MV-4-11 (cell line): ENCODE measurements around the gene GNG3.
A peak's percentile ranks its signal among the peaks of the same experiment; 100 is the strongest.
"Not testable (repeated sequence)": the region's sequence is repeated elsewhere in the genome, so short reads cannot be mapped to it uniquely, and the experiment has no call there.

Experiments
- DNase-seq: peaks from one replicate; lab custom pipeline; 2025; lab: John Stamatoyannopoulos, UW

Gene GNG3

DNA sequence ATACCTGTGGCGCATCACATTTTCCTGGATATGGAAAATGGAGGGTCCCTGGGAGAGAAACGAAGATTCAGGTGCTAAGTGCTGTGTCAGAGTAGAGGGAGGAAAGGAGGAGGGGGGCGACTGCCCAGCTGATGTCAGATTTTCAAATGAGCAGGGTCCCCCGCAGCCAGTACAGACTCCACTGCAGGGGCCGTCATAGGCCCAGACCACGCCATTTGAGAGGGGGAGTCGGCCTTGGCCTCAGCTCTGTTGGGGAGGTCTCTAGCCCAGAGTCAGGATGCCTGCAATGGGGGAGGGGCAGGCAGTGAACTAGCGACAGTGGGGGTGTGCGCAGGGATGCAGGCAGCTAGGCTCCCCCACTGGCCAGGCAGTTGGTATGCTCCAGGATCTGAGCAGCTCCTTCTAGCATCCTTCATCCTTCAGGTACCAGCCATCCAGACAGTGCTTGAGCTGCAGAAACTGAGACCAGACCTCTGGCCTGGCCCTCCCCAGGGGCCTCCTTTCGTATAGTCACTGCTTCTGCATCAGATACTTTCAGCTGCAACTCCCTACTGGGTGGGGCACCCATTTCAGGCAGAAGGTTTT is at the start of gene GNG3, which contains the start of gene BSCL2:
TSS of gene GNG3 (plus strand) at position 400 of the 585 bp plus-strand sequence. CDS start 620 bp downstream, outside the sequence.
TSS of gene BSCL2 (minus strand) at position 148 of the 585 bp plus-strand sequence. CDS start 229 bp downstream, outside the sequence.
- peak; percentile 2 for DNase-seq

GRCh38 chr11:62664405-62665074 is 42.9 kb upstream of the GNG3 start:
- peak; percentile 49 for DNase-seq

DNA sequence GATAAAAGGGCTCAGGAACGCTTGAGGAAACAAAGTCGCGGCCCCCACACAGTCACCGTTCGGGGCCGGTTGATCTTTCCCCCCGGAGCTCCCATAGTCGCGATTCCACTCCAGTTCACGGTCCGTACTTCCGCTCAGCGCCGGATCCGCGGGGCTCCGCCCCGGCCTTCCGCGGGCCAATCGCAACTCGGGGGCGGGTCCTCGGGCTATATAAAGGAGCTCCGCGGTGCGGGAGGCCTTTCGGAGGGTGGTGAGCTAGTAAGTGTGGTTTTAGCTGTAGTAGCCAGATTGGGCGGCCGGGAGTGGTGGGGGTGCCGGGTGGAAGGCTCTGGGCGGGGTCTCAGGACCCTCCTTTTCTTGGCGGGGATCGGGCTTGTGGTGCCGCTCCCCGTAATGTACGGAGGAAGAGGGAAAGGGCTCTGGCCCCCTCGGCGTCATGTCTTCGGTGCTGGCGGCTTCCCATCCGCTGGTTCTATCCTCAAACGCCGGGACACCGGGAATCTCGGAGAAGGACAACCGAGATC is 42.3 kb upstream of the GNG3 start, which contains the start of the genes C11orf98 and CSKMT:
TSS of gene C11orf98 (minus strand) at position 136 of the 524 bp plus-strand sequence. CDS start at position 95, 41 bp downstream.
TSS of gene CSKMT (plus strand) at position 238 of the 524 bp plus-strand sequence. CDS start 568 bp downstream, outside the sequence.
- peak; percentile 89 for DNase-seq

- DNase-seq = peak; percentile 58
Measured at GRCh38 chr11:62665599-62666258, 41.7 kb upstream of the GNG3 start.

GRCh38 chr11:62666259-62666926 is 41.1 kb upstream of the GNG3 start:
- DNase-seq = peak; percentile 30

- DNase-seq = peak; percentile 19
Measured at GRCh38 chr11:62667460-62667859, 40.0 kb upstream of the GNG3 start.

- DNase-seq = no peak
Measured at GRCh38 chr11:62669420-62670161, 37.9 kb upstream of the GNG3 start.

DNA sequence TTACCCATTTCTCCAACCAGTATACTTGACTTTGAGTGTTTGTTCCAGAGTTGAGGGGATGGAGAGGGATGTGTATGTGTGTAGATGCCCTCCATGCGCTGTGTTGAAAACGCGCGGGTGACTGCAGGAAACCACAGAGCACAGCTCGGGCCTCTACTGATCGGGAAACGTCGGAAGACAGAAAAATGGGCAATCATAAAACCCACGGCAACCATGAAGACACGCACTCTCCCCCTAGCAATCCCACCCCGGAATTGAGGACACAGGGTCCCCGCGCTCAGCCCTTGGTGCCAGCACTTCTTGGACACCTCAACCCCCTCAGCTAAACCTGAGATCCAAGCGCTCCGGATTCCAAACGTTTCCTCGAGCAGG is 36.3 kb upstream of the GNG3 start:
- peak; percentile 62 for DNase-seq

DNA sequence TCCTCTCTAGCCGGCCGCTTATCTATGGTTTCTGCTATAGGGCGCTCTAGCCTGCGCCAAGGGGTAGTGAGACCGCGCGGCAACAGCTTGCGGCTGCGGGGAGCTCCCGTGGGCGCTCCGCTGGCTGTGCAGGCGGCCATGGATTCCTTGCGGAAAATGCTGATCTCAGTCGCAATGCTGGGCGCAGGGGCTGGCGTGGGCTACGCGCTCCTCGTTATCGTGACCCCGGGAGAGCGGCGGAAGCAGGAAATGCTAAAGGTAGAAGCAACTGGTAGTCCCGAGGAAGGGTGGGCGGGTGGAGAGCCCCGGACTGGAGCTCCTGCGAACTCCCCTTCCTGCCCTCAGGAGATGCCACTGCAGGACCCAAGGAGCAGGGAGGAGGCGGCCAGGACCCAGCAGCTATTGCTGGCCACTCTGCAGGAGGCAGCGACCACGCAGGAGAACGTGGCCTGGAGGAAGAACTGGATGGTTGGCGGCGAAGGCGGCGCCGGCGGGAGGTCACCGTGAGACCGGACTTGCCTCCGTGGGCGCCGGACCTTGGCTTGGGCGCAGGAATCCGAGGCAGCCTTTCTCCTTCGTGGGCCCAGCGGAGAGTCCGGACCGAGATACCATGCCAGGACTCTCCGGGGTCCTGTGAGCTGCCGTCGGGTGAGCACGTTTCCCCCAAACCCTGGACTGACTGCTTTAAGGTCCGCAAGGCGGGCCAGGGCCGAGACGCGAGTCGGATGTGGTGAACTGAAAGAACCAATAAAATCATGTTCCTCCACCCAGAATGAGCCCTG is 35.7 kb upstream of the GNG3 start, which contains the start of the genes LBHD1 and UQCC3:
TSS of gene LBHD1 (minus strand) at position 660 of the 782 bp plus-strand sequence. CDS start 2,236 bp downstream, outside the sequence.
TSS of gene UQCC3 (plus strand) at position 66 of the 782 bp plus-strand sequence. CDS start at position 139, 73 bp downstream.
- peak; percentile 96 for DNase-seq

DNA sequence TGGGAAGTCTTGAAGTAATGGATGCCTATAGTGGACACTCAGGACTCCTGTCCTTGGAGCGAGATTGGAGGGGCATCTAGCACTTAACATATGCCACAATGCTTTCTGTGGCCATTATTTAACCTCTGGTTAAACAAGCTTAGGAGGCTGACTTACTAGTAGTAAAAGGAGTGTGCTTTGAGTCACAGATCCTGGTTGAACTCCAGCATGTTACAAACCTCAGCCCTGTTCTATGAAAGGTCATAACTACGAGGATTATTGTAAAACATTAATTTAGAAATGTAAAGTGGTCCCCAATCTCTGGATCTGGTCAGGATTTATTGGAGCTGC is 34.3 kb upstream of the GNG3 start:
- peak; percentile 40 for DNase-seq

GRCh38 chr11:62675415-62675814 is 32.1 kb upstream of the GNG3 start:
- not testable (repeated sequence) for DNase-seq

DNA sequence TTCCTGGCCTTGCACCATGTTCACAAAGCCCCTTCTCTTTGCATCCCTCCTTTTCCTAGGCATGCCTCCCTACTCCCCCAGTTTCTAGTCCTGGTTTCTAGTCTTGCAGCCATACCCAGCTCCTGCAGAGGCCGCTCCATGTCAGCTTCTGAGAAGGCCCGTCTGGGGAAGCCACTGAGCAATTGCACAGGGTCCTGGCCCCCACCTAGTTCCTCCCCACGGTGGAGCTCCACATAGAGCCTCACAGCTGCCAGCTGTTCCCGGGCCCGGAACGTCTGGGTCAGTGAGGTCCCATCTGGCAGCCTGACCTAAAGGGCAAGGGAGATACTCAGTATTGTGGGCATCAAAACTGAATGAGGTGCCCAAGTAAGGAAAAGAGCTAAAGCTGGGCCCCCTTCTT is 30.8 kb upstream of the GNG3 start:
- DNase-seq = no peak

DNA sequence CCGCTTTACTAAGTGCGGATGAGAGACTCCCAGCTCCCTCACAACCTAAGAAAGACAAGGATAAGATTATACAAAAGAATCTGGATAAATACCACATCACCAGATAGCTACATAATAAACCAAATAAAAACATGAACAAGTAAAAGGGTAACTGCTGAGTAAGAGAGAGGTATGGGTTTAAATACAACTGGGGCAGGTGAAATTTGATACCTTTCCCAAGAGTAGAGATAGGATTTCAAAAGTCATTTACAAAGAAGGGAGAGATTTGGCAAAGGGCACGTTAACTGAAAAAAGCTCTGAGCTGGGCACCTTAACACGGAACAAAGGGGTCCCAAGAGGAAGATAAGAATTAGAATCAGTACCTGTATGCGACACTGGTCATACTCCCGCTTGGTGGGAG is 30.3 kb upstream of the GNG3 start:
- no peak for DNase-seq

GRCh38 chr11:62677714-62678113 is 29.8 kb upstream of the GNG3 start:
- DNase-seq = no peak

- DNase-seq = no peak
Measured at GRCh38 chr11:62678433-62678769, 29.1 kb upstream of the GNG3 start.

- peak; percentile 84 for DNase-seq
Measured at GRCh38 chr11:62678770-62679696, 28.4 kb upstream of the GNG3 start, which contains the start of gene UBXN1. Gene UBXN1, minus strand, starts transcription at chr11:62679073. Its CDS starts 150 bp downstream, at chr11:62678923.

DNA sequence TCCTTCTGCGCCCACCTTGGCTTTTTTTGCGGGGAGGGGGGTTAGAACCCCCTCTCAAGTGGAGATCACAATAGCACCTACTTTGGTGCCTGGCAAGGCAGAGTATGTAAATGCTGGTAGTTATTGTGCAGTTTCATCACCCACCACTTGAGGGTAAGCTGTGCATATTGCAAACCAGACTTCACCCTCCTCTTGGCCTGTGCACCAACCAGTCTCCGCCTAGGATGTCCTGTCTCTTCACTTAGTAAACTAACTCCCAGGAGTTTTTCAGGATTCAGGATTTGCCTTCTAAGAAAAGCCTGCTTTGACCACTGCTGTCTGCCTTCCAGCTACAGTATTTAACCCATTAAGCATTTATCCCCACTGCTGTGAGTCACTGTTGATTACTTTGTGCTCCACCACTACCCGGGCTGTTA is 26.6 kb upstream of the GNG3 start:
- peak; percentile 68 for DNase-seq

GRCh38 chr11:62682518-62682917 is 25.0 kb upstream of the GNG3 start:
- no peak for DNase-seq
